Esophagus mucosa (tissue), 1 donor: Measurements from ENCODE around the gene MAN1B1. TPM values are rescaled to one million over a fixed set of nuclear protein-coding genes. Genes with fewer than 3 reads are reported as not detected.

ENCODE experiments used
- ATAC-seq: fragments of 200-7000 bp; cut with Tn5 transposase; one replicate; pipeline ENCODE4 v1.9.1; 2020
- total RNA-seq: library from RNA; stranded (reverse); gene quantifications from one replicate; pipeline ENCODE4 v1.2.4, GENCODE V29; 2023
- donor health status: DM: yes; HTN: yes; CAD: no.

Gene MAN1B1
- total RNA-seq, 1 donor from 2014 or later: 46.2 TPM

- ATAC-seq: no peak
Observed at GRCh38 chr9:137069508-137070091, 17.2 kb upstream of the MAN1B1 start.

- peak; percentile 85 for ATAC-seq
Observed at GRCh38 chr9:137070201-137070905, 16.4 kb upstream of the MAN1B1 start, which contains the start of gene SAPCD2. SAPCD2 (minus strand) TSS chr9:137070557; CDS start chr9:137070460, 97 bp downstream.

GRCh38 chr9:137070906-137071275, 15.9 kb upstream of the MAN1B1 start:
- ATAC-seq: peak; percentile 0

- ATAC-seq: no peak
Observed at GRCh38 chr9:137071282-137071681, 15.5 kb upstream of the MAN1B1 start.

GRCh38 chr9:137073992-137074399, 12.8 kb upstream of the MAN1B1 start:
- ATAC-seq: no peak

GRCh38 chr9:137074657-137075274, 12.0 kb upstream of the MAN1B1 start:
- ATAC-seq: no peak

GRCh38 chr9:137075275-137075775, 11.5 kb upstream of the MAN1B1 start:
- no peak for ATAC-seq

GRCh38 chr9:137076636-137077009, 10.2 kb upstream of the MAN1B1 start:
- peak; percentile 0 for ATAC-seq

GRCh38 chr9:137077010-137077747, 9.6 kb upstream of the MAN1B1 start, which contains the start of gene UAP1L1:
UAP1L1 (plus strand) TSS chr9:137077517; CDS start chr9:137077533, 16 bp downstream.
- peak; percentile 30 for ATAC-seq

GRCh38 chr9:137077758-137078693, 8.8 kb upstream of the MAN1B1 start:
- ATAC-seq: no peak

- ATAC-seq: no peak
Observed at GRCh38 chr9:137078701-137079400, 7.9 kb upstream of the MAN1B1 start.

GRCh38 chr9:137079401-137079787, 7.4 kb upstream of the MAN1B1 start:
- ATAC-seq: no peak

- no peak for ATAC-seq
Observed at GRCh38 chr9:137080260-137081122, 6.3 kb upstream of the MAN1B1 start.

GRCh38 chr9:137082222-137082924, 4.4 kb upstream of the MAN1B1 start:
- ATAC-seq: no peak

GRCh38 chr9:137082925-137083290, 3.9 kb upstream of the MAN1B1 start:
- ATAC-seq: no peak

- ATAC-seq: peak; percentile 41
Observed at GRCh38 chr9:137083394-137084004, 3.3 kb upstream of the MAN1B1 start.

GRCh38 chr9:137084526-137084925, 2.3 kb upstream of the MAN1B1 start:
- no peak for ATAC-seq

GRCh38 chr9:137085920-137086530, 760 bp upstream of the MAN1B1 start:
- peak; percentile 14 for ATAC-seq
